GM12864 (cell line): ENCODE data around the gene SHISA5.
"Not testable (repeated sequence)": the region's sequence is repeated elsewhere in the genome, so short reads cannot be mapped to it uniquely, and the experiment has no call there.

Source experiments
- DNase-seq: peaks from one replicate; pipeline ENCODE4 v3.0.0-alpha.2; 2011; ENCODE audit warnings: low read depth
- H3K4me3 ChIP-seq: 2 replicates; pipeline ENCODE4 v1.5.1; 2011; ENCODE audit warnings: mild to moderate bottlenecking, low read depth, low read length, control low read depth
- TF ChIP-seq, protein P1 (sequence below): IDR thresholded peaks from 2 replicates; pipeline ENCODE4 v1.5.1; 2011; ENCODE audit warnings: low read depth, mild to moderate bottlenecking, moderate library complexity, low read length, control low read depth, inconsistent platforms; ENCODE audit errors: missing control alignments

The SHISA5 gene

DNA sequence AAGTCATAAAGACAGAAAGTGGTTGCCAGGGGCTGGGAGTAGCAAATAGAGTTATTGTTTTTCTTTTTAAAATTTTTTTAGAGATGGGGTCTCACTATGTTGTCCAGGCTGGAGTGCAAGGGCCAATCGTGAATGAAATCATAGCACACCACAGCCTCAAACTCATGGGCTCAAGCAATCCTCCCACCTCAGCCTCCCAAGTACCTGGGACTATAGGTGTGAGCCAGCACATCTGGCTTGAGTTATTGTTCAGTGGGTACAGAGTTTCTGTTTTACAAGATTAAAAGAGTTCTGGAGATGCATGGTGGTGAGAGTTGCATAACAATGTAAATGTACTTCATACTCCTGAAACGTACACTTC lies 29.0 kb upstream of the SHISA5 start:
- TF ChIP-seq, protein P1, sequence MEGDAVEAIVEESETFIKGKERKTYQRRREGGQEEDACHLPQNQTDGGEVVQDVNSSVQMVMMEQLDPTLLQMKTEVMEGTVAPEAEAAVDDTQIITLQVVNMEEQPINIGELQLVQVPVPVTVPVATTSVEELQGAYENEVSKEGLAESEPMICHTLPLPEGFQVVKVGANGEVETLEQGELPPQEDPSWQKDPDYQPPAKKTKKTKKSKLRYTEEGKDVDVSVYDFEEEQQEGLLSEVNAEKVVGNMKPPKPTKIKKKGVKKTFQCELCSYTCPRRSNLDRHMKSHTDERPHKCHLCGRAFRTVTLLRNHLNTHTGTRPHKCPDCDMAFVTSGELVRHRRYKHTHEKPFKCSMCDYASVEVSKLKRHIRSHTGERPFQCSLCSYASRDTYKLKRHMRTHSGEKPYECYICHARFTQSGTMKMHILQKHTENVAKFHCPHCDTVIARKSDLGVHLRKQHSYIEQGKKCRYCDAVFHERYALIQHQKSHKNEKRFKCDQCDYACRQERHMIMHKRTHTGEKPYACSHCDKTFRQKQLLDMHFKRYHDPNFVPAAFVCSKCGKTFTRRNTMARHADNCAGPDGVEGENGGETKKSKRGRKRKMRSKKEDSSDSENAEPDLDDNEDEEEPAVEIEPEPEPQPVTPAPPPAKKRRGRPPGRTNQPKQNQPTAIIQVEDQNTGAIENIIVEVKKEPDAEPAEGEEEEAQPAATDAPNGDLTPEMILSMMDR, result no peak
- no peak overlapping the region for H3K4me3 ChIP-seq
- no peak for DNase-seq

DNA sequence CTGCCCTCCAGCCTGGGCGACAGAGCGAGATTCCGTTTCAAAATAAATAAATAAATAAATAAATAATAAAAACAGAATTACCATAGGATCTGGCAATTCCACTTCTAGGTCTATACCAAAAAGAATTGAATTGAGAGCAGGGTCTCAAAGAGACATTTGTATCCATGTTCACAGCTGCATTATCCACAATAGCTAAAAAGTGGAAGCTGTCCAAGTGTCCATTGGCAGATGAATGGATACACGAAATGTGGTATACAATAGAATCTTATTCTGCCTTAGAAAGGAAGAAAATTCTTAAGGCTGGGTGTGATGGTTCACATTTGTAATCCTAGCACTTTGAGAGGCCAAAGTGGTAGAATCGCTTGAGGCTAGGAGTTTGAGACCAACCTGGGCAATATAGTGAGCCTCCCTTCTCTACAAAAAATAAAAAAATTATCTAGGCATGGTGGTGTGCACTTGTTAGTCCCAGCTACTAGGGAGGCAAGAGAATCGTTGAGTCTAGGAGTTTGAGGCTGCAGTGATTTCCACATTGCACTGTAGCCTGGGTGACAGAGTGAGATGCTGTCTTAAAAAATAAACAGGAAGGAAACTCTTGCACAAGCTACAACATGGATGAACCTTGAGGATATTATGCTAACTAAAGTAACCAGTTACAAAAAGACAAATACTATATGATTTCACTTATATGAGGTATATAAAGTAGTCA lies 28.4 kb upstream of the SHISA5 start:
- no peak overlapping the region for H3K4me3 ChIP-seq
- no peak for DNase-seq
- TF ChIP-seq, protein P1, result no peak

DNA sequence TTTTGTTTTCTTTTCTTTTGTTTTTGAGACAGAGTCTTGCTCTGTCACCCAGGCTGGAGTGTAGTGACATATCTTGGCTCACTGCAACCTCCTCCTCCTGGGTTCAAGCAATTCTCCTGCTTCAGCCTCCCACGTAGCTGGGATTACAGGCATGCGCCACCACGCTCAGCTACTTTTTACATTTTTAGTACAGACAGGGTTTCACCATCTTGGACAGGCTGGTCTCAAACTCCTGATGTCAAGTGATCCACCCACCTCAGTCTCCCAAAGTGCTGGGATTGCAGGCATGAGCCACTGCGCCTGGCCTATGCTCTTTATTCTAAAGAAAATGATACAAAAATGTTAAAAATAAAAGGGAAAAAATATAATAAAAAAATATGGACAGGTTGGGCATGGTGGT lies 26.7 kb upstream of the SHISA5 start:
- not testable (repeated sequence) for DNase-seq, H3K4me3 ChIP-seq

DNA sequence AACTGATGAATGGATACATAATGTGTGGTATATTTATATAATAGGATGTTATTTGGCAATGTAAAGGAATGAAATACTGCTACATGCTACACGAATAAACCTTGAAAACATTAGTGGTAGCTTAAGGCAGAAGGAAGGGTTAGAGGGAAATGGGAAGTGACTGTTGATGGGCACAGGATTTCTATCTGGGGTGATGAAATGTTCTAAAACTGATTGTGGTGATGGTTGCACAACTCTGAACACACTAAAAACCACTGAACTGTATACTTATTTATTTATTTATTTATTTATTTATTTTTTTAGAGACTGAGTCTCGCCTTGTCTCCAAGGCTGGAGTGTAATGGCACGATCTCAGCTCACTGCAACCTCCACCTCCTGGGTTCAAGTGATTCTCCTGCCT lies 24.8 kb upstream of the SHISA5 start:
- no peak for DNase-seq
- TF ChIP-seq, protein P1, result no peak
- H3K4me3 ChIP-seq, result no peak overlapping the region

DNA sequence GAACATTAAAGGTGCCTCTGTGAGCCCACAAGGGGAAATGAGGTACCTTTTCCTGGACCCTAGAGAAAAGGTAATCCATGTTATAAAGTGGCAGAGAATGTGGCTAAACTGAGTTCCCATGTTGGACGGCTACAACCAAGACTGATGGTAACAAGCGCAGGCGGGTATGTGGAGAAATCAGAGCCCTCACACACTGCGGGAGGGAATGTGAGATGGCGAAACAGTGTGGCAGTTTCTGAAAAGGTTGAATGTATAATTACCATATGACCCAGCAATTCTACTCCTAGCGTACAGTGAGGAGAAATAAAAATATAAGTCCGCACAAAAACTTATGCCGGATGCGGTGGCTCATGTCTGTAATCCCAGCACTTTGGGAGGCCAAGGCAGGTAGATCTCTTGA lies 24.1 kb upstream of the SHISA5 start:
- no peak overlapping the region for H3K4me3 ChIP-seq
- DNase-seq, result no peak
- TF ChIP-seq, protein P1, result no peak

DNA sequence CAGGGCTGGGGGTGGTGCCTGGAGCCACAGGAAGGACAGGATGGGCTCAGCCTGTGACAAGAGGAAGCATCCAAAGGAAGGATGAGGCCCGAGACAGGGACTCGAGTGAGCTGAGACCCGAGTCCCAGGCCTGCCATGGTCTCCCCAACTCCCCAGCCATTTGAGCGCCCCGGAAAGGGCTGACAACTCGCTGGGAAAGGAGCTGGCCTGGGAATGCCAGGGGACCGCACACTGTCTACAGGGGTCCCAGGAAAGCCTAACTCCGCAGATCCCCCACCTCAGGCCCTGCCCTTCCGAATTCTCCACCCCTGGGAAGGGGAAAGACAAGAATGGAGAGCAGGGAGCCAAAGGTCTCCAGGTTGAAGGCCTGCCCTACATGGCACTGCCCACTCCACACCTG lies 21.0 kb upstream of the SHISA5 start:
- no peak overlapping the region for H3K4me3 ChIP-seq
- DNase-seq, result no peak
- TF ChIP-seq, protein P1, result no peak

DNA sequence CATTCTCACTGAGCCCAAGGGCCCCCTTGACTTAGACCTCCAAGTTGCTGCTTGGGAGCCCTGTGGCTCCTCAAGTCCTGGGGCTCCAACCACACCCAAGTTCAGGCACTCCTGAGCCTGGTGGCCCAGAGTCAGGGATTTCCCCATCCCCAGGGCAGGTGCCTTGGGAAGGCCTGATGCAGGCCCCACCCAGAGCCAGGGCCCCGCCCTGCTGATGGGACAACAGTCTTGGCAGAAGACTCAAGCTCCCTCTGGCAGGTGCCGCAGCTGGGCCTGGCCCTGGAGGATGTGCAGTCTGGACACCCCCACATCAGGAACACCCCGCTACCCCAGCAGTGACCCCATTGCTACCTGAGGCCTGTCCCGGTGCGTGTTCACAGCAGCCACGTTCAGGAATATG lies 17.7 kb upstream of the SHISA5 start:
- DNase-seq, result no peak
- TF ChIP-seq, protein P1, result no peak

More for the DNA sequence above, 17.7 kb upstream of the SHISA5 start:
- H3K4me3 ChIP-seq, result no peak overlapping the region
